NB4 (cell line): Measurements from ENCODE around the gene TAF1B.

Source experiments
- MYC ChIP-seq: IDR thresholded peaks from 2 replicates; pipeline ENCODE4 v1.6.1; 2011; ENCODE audit warnings: low read depth, low read length
- POLR2A ChIP-seq: IDR thresholded peaks from 2 replicates; pipeline ENCODE4 v1.6.1; 2011; ENCODE audit warnings: mild to moderate bottlenecking; ENCODE audit not compliant: insufficient read length; ENCODE audit errors: extremely low read depth
- TF ChIP-seq, protein P1 (sequence below): IDR thresholded peaks from one replicate; pipeline ENCODE4 v1.5.1; 2012; ENCODE audit warnings: low read depth, low read length

- TF ChIP-seq, protein P1, sequence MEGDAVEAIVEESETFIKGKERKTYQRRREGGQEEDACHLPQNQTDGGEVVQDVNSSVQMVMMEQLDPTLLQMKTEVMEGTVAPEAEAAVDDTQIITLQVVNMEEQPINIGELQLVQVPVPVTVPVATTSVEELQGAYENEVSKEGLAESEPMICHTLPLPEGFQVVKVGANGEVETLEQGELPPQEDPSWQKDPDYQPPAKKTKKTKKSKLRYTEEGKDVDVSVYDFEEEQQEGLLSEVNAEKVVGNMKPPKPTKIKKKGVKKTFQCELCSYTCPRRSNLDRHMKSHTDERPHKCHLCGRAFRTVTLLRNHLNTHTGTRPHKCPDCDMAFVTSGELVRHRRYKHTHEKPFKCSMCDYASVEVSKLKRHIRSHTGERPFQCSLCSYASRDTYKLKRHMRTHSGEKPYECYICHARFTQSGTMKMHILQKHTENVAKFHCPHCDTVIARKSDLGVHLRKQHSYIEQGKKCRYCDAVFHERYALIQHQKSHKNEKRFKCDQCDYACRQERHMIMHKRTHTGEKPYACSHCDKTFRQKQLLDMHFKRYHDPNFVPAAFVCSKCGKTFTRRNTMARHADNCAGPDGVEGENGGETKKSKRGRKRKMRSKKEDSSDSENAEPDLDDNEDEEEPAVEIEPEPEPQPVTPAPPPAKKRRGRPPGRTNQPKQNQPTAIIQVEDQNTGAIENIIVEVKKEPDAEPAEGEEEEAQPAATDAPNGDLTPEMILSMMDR, result no peak
- no peak for TF ChIP-seq POLR2A
- TF ChIP-seq MYC, result no peak
Measured at GRCh38 chr2:9852881-9853280, 9.6 kb downstream of the TAF1B start.
